Hematopoietic multipotent progenitor cell treated with erythropoietin and hydrocortisone succinate and interleukin-3 and kit ligand, for 4 days (in vitro differentiated cells): ENCODE data around the gene TFDP3.

Experiments
- DNase-seq: peaks from one replicate; pipeline ENCODE4 v3.0.0-alpha.2; 2015

TFDP3 gene, protein sequence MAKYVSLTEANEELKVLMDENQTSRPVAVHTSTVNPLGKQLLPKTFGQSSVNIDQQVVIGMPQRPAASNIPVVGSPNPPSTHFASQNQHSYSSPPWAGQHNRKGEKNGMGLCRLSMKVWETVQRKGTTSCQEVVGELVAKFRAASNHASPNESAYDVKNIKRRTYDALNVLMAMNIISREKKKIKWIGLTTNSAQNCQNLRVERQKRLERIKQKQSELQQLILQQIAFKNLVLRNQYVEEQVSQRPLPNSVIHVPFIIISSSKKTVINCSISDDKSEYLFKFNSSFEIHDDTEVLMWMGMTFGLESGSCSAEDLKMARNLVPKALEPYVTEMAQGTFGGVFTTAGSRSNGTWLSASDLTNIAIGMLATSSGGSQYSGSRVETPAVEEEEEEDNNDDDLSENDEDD

DNA sequence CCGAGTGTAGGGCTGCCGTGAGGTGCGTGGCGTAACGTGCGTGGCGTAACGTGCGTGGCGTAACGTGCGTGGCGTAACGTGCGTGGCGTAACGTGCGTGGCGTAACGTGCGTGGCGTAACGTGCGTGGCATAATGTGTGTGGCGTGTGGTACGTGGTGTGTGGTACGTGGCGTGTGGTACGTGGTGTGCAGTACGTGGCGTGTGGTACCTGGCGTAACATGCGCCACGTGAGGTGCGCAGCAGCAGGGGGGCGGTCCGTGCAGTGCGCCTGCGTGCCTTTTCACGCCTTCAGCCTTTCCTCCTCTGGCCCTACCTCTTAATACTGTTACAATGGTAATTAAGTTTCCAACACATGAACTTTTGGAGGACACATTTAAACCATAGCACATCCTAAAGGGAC is at the start of gene TFDP3:
Gene TFDP3, minus strand, starts transcription at position 26 of the 400 bp plus-strand sequence. CDS start 95 bp downstream, outside the sequence.
- DNase-seq = no peak

DNA sequence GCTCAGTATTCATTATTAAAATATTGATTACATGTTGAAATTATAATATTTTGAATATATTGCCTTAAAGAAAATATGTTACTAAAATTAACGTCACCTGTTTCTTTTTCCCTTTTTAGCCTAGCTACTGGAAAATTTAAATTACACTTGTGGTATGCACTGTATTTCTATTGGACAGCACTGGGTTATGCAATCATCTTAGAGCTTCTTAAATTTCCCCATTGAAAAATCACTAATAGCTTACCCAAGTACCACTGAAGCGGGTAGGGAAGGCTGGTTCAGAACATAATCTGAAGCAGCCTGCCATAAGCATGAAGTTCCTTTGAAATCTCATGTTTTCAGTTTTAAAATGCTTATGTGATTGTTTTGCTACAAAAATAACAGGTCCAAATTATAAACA is 49.5 kb upstream of the TFDP3 start:
- no peak for DNase-seq

DNA sequence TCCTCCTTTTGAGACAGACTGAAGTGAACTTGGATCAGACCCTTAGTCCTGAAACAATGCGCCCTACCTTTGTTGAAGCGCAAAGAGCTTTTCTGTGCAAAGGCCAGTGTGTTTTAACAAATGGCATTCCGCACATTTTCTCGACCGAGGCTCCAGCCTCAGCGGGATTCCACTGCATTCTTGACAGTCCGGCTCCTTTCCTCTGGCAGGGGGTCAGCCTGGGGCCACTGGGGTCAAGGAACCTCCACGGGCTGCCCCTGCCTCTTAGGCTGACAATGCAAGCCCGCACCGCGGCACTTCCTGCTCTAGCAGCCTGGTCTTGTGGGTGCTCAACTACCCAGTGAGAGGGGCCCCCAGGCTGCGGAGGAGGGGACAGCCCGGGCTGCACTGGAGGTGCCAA is 47.2 kb upstream of the TFDP3 start:
- DNase-seq = no peak

GRCh38 chrX:133258481-133258880 is 40.3 kb upstream of the TFDP3 start:
- DNase-seq = no peak

- DNase-seq = peak; percentile 22
Observed at GRCh38 chrX:133254666-133255065, 36.5 kb upstream of the TFDP3 start.

DNA sequence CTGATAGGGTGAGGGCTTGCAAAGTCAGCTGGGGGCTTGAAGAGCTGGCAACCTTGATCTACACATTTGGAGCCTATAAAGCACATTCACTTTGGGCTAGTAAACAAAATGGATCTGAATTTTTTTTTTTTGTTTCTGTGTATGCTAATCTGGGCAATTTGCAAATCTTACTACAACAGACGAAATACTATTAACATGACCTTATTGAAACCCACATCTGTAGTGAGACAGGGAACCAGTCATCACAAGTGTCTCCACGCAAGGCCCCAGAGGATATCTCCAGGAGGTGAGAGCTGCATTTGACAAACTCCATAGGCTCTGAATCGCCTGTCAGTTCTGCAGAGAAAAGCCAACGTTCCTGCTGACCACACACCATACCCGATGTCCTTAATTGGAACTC is 33.0 kb upstream of the TFDP3 start:
- DNase-seq = no peak

DNA sequence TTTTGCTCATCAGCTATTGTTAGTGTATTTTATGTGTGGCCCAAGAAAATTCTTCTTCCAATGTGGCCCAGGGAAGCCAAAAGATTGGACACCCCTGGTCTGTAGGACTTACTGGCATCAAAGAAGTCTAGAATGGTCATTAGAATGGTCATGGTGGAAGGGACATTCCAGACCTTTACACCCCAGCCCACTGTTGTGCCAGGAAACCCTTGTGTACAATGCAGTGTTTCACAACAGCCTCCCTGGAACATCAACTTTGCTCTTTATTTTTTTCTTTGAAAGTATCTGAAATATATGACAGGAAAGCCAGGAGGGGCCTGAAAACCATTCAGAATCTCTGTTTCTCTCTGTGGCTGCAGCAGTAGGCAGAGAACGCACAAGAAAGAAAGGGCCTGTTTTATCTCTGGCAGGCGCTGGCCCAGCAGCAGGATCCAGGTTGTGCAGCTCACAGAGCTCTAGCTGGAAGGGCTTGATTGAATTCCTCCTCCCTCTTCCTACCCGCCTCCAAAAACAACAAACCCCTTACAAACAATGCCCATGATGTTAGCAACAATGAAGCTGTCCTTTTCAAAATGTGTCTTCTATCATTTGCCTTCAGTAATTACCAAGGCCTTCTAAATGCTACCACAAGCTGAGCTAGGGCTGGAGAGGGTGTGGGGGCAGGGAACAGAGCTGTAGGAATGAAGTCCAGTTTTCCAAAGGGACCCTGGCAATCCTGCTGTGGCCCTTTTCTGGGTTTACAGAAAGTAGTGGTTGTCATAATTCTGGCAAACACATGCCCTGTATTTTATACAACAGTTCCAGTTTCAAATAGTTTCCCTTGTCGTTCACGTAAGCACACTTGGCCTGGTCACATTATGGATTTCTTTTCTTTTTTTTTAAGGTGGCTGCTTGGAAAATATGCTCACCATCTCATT is 32.3 kb upstream of the TFDP3 start:
- DNase-seq = no peak

GRCh38 chrX:133249266-133250058 is 31.3 kb upstream of the TFDP3 start:
- peak; percentile 8 for DNase-seq

DNA sequence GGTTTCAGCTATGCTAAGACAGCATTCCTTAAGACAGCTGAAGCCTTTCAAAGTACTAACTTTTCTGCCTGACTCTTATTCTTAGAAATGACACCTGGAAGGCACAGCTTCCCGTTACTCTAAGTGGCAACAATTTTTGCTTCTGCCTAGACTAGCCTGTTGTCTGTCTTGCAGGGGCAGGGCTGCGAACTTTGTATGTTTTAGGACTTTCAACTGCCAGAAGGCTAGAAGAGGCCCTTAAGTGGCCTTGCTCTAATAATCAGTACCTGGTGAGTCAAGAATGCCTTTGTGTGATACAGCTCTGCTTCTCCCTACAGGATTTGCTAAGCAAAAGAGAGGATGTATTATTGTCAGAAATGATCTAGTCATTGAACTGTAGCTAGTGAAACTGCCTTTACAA is 30.0 kb upstream of the TFDP3 start:
- DNase-seq = no peak

GRCh38 chrX:133246921-133247320 is 28.8 kb upstream of the TFDP3 start:
- no peak for DNase-seq

DNA sequence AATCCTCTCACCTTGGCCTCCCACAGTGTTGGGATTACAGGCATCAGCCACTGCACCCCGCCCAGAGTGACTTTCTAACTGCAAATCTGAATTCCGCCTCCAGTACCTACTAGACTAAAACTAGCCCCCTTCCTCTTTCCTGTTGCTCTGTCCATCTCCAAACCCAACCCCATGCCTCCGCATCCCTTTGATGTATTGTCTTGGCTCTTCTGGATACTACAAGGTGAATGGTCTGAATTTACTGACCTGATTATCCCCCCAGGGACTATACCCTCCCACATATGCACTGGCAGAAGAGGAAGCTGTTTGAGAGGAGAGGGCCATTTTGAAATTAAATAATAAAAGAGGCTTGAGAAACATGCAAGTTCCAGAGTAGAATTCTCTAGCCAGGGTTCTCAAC is 17.7 kb upstream of the TFDP3 start:
- no peak for DNase-seq

DNA sequence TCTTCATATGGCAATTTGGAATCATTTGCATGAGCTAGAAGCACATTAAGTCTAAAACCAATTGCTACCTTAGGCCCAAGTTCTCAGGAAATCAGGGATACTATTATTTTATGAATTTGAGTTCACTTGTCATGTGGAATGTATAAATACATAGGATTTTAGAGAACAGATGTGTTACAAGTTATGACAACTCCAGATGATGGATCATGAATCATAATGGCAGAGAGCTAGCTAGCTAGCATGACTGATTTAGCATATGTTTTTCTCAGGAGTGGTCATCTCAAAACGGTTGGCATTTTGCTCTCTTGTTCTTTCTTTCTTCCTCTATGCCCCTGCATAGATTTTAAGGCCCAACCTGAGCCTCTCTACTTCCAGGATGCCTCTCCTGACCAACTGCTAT is 14.2 kb upstream of the TFDP3 start:
- DNase-seq = no peak

GRCh38 chrX:133229361-133229760 is 11.2 kb upstream of the TFDP3 start:
- no peak for DNase-seq

GRCh38 chrX:133215747-133216146 is 2.4 kb downstream of the TFDP3 start:
- peak; percentile 7 for DNase-seq

- DNase-seq = no peak
Observed at GRCh38 chrX:133215017-133215416, 3.1 kb downstream of the TFDP3 start.

GRCh38 chrX:133214301-133214700 is 3.9 kb downstream of the TFDP3 start:
- DNase-seq = no peak

- no peak for DNase-seq
Observed at GRCh38 chrX:133213117-133213516, 5.0 kb downstream of the TFDP3 start.

- DNase-seq = no peak
Observed at GRCh38 chrX:133207751-133208150, 10.4 kb downstream of the TFDP3 start.

- no peak for DNase-seq
Observed at GRCh38 chrX:133191739-133192039, 26.5 kb downstream of the TFDP3 start.

GRCh38 chrX:133190877-133191738 is 27.0 kb downstream of the TFDP3 start:
- no peak for DNase-seq

GRCh38 chrX:133189195-133189594 is 29.0 kb downstream of the TFDP3 start:
- DNase-seq = no peak

- DNase-seq = no peak
Observed at GRCh38 chrX:133188631-133189030, 29.5 kb downstream of the TFDP3 start.
